ENCODE measurements around the gene DBX1.

The DBX1 gene

GRCh38 chr11:20111871-20112270, 48.4 kb downstream of the DBX1 start:
- no peak overlapping the region for H3K4me3 Mint-ChIP-seq

GRCh38 chr11:20110908-20111669, 49.2 kb downstream of the DBX1 start:
- peak in 1 of 2 donors; percentile 21 for DNase-seq (ENCODE audit: low spot score in 2 of 2)
- H3K36me3 Mint-ChIP-seq (ENCODE audit: insufficient read depth) = no peaks in the 10 kb centered on the region
- H3K4me3 Mint-ChIP-seq = no peak overlapping the region
- peak; percentile 52 for ATAC-seq (replicated peaks; ENCODE audit: extremely low read depth, poor library complexity, severe bottlenecking)
- H3K9me3 Mint-ChIP-seq = no peaks in the 10 kb centered on the region
- H3K27me3 Mint-ChIP-seq = peaks cover 6% of the 10 kb centered on the region
- no peak overlapping the region for H3K27ac Mint-ChIP-seq (ENCODE audit: low read depth)
- no peaks in the 10 kb centered on the region for H3K4me1 Mint-ChIP-seq

More at GRCh38 chr11:20111871-20112270, 48.4 kb downstream of the DBX1 start:
- no peaks in the 10 kb centered on the region for H3K9me3 Mint-ChIP-seq
- H3K27me3 Mint-ChIP-seq = peaks cover 6% of the 10 kb centered on the region
- no peak overlapping the region for H3K27ac Mint-ChIP-seq (ENCODE audit: low read depth)
- no peak for DNase-seq (ENCODE audit: low spot score in 2 of 2)
- H3K4me1 Mint-ChIP-seq = no peaks in the 10 kb centered on the region
- H3K36me3 Mint-ChIP-seq (ENCODE audit: insufficient read depth) = no peaks in the 10 kb centered on the region
- no peak for ATAC-seq (replicated peaks; ENCODE audit: extremely low read depth, poor library complexity, severe bottlenecking)

GRCh38 chr11:20109731-20110445, 50.4 kb downstream of the DBX1 start:
- peaks cover 6% of the 10 kb centered on the region for H3K27me3 Mint-ChIP-seq
- H3K4me1 Mint-ChIP-seq = no peaks in the 10 kb centered on the region
- H3K27ac Mint-ChIP-seq (ENCODE audit: low read depth) = no peak overlapping the region
- no peak for DNase-seq (ENCODE audit: low spot score in 2 of 2)
- no peaks in the 10 kb centered on the region for H3K9me3 Mint-ChIP-seq
- ATAC-seq (replicated peaks; ENCODE audit: extremely low read depth, poor library complexity, severe bottlenecking) = no peak
- H3K4me3 Mint-ChIP-seq = no peak overlapping the region
- H3K36me3 Mint-ChIP-seq (ENCODE audit: insufficient read depth) = no peaks in the 10 kb centered on the region

All from central memory CD8-positive, alpha-beta T cell (primary cell).